Erythroblast (primary cell): ENCODE measurements around the gene ALKBH4.
"Not testable (repeated sequence)": the region's sequence is repeated elsewhere in the genome, so short reads cannot be mapped to it uniquely, and the experiment has no call there.

Source experiments
- GATA1 ChIP-seq: IDR thresholded peaks from 2 replicates; pipeline ENCODE4 v1.6.1; 2011; ENCODE audit warnings: low read depth, mild to moderate bottlenecking, control low read depth, low read length, moderate library complexity
- POLR2A ChIP-seq: IDR thresholded peaks from 2 replicates; pipeline ENCODE4 v1.6.1; 2011; ENCODE audit warnings: mild to moderate bottlenecking, low read length

DNA sequence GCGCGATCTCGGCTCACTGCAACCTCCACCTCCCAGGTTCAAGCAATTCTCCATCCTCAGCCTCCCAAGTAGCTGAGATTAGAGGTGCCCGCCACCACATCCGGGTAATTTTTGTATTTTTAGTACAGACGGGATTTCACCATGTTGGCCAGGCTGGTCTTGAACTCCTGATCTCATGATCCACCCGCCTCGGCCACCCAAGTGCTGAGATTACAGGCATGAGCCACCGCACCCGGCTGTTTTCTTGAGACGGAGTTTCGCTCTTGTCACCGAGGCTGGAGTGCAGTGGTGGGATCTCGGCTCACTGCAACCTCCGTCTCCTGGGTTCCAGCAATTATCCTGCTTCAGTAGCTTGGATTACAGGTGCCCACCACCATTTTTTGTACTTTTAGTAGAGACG is 33.7 kb upstream of the ALKBH4 start:
- not testable (repeated sequence) for TF ChIP-seq POLR2A, GATA1
